Measurements from ENCODE around the gene POLR2C.

DNA sequence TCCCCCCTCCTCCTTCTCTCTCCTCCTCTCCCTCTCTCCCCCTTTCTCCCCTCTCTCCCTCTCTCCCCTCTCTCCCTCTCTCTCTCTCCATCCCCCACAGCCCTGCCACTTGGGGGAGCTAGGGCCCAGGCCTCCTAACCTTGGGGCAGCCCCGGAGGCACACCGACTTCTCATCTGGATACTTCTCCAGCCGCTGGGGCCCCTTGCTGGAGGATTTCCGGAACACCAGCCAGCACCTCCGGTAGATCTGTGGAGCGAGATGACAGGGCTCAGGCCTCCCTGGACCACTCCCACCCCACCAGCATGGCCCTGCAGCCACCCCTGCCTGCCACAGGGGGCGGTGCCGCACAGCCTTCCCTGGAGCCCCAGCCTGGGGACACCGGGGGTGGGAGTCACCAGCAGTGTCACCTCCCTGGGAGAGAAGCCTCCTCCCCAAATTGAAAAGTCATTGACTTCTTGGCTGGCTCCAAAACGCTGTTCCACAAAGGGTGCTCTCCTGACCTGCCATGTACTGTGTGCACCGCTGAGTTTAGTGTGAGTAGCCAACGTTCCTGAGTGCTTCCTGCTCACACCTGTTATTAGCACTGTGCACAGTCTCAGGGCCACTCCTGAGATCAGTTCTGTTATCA lies 13.3 kb downstream of the POLR2C start:
- TF ChIP-seq, protein P1, sequence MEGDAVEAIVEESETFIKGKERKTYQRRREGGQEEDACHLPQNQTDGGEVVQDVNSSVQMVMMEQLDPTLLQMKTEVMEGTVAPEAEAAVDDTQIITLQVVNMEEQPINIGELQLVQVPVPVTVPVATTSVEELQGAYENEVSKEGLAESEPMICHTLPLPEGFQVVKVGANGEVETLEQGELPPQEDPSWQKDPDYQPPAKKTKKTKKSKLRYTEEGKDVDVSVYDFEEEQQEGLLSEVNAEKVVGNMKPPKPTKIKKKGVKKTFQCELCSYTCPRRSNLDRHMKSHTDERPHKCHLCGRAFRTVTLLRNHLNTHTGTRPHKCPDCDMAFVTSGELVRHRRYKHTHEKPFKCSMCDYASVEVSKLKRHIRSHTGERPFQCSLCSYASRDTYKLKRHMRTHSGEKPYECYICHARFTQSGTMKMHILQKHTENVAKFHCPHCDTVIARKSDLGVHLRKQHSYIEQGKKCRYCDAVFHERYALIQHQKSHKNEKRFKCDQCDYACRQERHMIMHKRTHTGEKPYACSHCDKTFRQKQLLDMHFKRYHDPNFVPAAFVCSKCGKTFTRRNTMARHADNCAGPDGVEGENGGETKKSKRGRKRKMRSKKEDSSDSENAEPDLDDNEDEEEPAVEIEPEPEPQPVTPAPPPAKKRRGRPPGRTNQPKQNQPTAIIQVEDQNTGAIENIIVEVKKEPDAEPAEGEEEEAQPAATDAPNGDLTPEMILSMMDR (IDR thresholded peaks at IDR 0.05), result peak in 2 of 4 experiments; percentile 22 to 35
- TF ChIP-seq POLR2A (IDR thresholded peaks at IDR 0.05), result no peak
